Upper lobe of left lung (tissue), 6 donors: ENCODE results near the gene AGAP1. TPM values are rescaled to one million over a fixed set of nuclear protein-coding genes. Genes with fewer than 3 reads are reported as not detected.

ENCODE experiments used
- ATAC-seq, 2 donors: fragments of 200-7000 bp; cut with Tn5 transposase; one replicate each; pipeline ENCODE4 v1.9.1; 2022; ENCODE audit warnings: mild to moderate bottlenecking in 2 of 2, moderate library complexity in 2 of 2; ENCODE audit not compliant: low FRiP score in 2 of 2
- DNase-seq, 2 donors: peaks; one replicate each; pipeline ENCODE4 v3.0.0-alpha.2; 2019 to 2020
- H3K27ac ChIP-seq, 4 donors: fragments of 200-600 bp; sonication (generic); one replicate each; pipeline ENCODE4 v1.5.1; 2016 to 2019
- H3K27me3 ChIP-seq, 4 donors: fragments of 200-600 bp; sonication (generic); one replicate each; pipeline ENCODE4 v1.5.1; 2017 to 2019
- H3K36me3 ChIP-seq, 4 donors: fragments of 200-600 bp; sonication (generic); one replicate each; pipeline ENCODE4 v1.5.1; 2016 to 2019
- H3K4me1 ChIP-seq, 4 donors: fragments of 200-600 bp; sonication (generic); one replicate each; pipeline ENCODE4 v1.5.1; 2018 to 2019
- H3K4me3 ChIP-seq, 4 donors: fragments of 200-600 bp; sonication (generic); one replicate each; pipeline ENCODE4 v1.5.1; 2017 to 2019; ENCODE audit warnings: mild to moderate bottlenecking in 2 of 4, moderate library complexity in 1 of 4
- H3K9me3 ChIP-seq, 4 donors: fragments of 200-600 bp; sonication (generic); one replicate each; pipeline ENCODE4 v1.5.1; 2018 to 2019
- CTCF ChIP-seq, 6 experiments: fragments of 450-650 bp in 4 of 6; fragments of 200-600 bp in 2 of 6; sonication (generic) in 2 of 6; IDR thresholded peaks; one replicate each; pipeline ENCODE4 v1.5.1; 2016 to 2019; ENCODE audit warnings: antibody characterized with exemption in 6 of 6
- EP300 ChIP-seq, 4 donors: sonication (generic); formaldehyde crosslinking; IDR thresholded peaks; one replicate each; pipeline ENCODE4 v1.5.1; 2017; ENCODE audit warnings: antibody characterized with exemption in 4 of 4, control low read depth in 2 of 4
- POLR2A ChIP-seq, 4 donors: fragments of 450-650 bp; IDR thresholded peaks; one replicate each; pipeline ENCODE4 v1.5.1; 2016 to 2017; ENCODE audit warnings: antibody characterized with exemption in 4 of 4, mild to moderate bottlenecking in 2 of 4
- POLR2AphosphoS5 ChIP-seq, 2 donors: sonication (generic); formaldehyde crosslinking; IDR thresholded peaks; one replicate each; pipeline ENCODE4 v1.5.1; 2017; ENCODE audit warnings: antibody characterized with exemption in 2 of 2
- WGBS, 2 donors: methylation state at CpG; one replicate each; pipeline ENCODE4 v1.1.5; 2017 to 2018; 5-methylcytosine and 5-hydroxymethylcytosine counted together
- total RNA-seq, 6 donors: library from RNA; depleted of rRNA in 4 of 6; stranded (reverse); fragments of >200 nt in 4 of 6; gene quantifications; one replicate each; pipeline versions ENCODE4 v1.1.0 to v1.2.1, GENCODE V29; 2016 to 2021
- donor health status: DM: no; HTN: no; CAD: no; lungs with moderate emphysema.
- donor health status: DM: no; HTN: yes; CAD: no; lungs with severe emphysema.

The AGAP1 gene
- total RNA-seq, 6 donors from 2014 or later: 25.5 to 45.1 (median 30.7) TPM

DNA sequence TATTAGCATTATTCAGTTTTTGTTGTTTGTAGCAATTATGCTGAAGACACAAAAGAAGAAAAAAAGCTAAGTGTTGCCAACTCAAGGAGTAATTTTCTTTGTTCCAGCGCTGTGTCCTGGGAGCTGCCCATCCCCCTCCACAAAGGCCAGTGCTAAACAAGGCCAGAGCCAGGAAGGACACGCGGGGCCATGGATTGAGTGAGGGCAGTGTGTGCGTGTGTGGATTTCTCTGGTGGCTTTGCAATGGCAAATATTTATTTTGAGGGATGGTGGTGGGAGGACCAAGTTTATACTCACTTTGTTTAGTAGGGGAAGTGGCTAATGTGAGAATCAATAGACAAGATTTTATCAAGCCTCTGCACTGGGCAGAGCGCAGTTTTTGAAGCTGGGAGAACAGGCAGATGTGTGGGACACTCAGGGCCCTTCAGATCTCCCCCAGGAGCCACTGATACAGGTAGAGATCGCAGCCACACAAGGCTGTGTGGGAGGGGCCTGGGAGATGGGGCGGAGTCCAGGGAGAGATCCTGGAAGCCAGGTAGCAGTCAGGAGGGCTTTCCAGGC is 11.4 kb downstream of the AGAP1 start:
- WGBS, 2 donors: 44 to 56% methylated on average over 7 of the region's 7 CpGs
- TF ChIP-seq POLR2AphosphoS5 (IDR thresholded peaks at IDR 0.05): peak in 1 of 2 donors; percentile 80
- TF ChIP-seq EP300 (IDR thresholded peaks at IDR 0.05): peak in 1 of 4 donors; percentile 53
- no peak for TF ChIP-seq POLR2A (IDR thresholded peaks at IDR 0.05)
- TF ChIP-seq CTCF (IDR thresholded peaks at IDR 0.05): no peak
- no peak for DNase-seq
- Histone ChIP-seq H3K36me3 (no peaks in the 10 kb centered on the region), H3K4me3 (peak overlapping the region in 1 of 4 donors; percentile 3), H3K27me3 (no peaks in the 10 kb centered on the region), H3K9me3 (no peaks in the 10 kb centered on the region), H3K27ac (peak overlapping the region; percentile 52 to 67 (median 58)), H3K4me1 (peaks cover 46 to 74% (median 57%) of the 10 kb centered on the region in 4 donors)
- ATAC-seq: peak in 1 of 2 donors; percentile 15

DNA sequence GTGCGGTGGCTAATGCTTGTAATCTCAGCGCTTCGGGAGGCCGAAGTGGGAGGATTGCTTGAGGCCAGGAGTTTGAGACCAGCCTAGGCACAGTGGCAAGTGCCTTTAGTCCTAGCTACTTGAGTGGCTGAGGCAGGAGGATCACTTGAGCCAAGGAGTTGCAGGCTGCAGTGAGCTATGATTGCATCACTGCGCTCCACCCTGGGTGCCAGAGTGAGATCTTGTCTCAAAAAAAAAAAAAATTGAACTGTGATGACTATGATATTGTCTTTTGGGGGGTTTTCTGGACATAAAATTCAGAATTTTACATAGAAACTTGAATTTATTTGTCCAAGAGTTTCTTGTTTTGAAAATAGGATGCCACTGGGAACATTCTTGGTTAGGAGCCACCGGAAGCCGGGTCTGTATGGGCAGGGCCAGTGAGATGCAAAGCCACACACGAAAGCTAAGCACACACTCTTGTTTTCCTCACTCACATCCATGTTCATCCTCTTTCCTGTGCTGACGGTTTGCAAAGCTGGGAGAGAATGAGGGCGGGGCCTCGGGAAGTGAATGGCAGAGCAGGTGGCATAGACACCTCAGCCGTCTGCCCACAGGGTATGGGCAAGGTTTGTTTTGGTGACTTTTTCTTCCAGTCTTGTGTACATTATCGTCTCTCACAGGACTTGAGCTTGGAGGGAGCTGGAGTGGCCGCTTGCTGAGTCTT is 12.6 kb downstream of the AGAP1 start:
- H3K4me3 ChIP-seq: peak overlapping the region in 1 of 4 donors; percentile 3
- H3K4me1 ChIP-seq: peaks cover 44 to 74% (median 53%) of the 10 kb centered on the region in 4 donors
- 65 to 70% methylated on average over 13 to 14 of the region's 14 CpGs for WGBS, 2 donors
- no peaks in the 10 kb centered on the region for H3K9me3 ChIP-seq
- no peaks in the 10 kb centered on the region for H3K36me3 ChIP-seq
- no peaks in the 10 kb centered on the region for H3K27me3 ChIP-seq
- DNase-seq (peak in 1 of 2 donors; percentile 55), ATAC-seq (no peak)
- TF ChIP-seq POLR2AphosphoS5 (IDR thresholded peaks at IDR 0.05): no peak
- H3K27ac ChIP-seq: peak overlapping the region in 2 of 4 donors; percentile 37 to 64

GRCh38 chr2:235506997-235507615 is 13.3 kb downstream of the AGAP1 start:
- TF ChIP-seq EP300 (IDR thresholded peaks at IDR 0.05): no peak
- TF ChIP-seq CTCF (IDR thresholded peaks at IDR 0.05): no peak
- no peak for TF ChIP-seq POLR2AphosphoS5 (IDR thresholded peaks at IDR 0.05)
- TF ChIP-seq POLR2A (IDR thresholded peaks at IDR 0.05): no peak
- WGBS, 2 donors: 79 to 85% methylated on average over 23 to 25 of the region's 25 CpGs
- Histone ChIP-seq H3K4me1 (peaks cover 42 to 69% (median 49%) of the 10 kb centered on the region in 4 donors), H3K4me3 (no peak overlapping the region), H3K27ac (peak overlapping the region in 2 of 4 donors; percentile 37 to 64), H3K27me3 (no peaks in the 10 kb centered on the region), H3K9me3 (no peaks in the 10 kb centered on the region), H3K36me3 (no peaks in the 10 kb centered on the region)
- peak in 1 of 2 donors; percentile 58 for DNase-seq
- ATAC-seq: no peak

- TF ChIP-seq CTCF (IDR thresholded peaks at IDR 0.05) (no peak), POLR2A (IDR thresholded peaks at IDR 0.05) (no peak), EP300 (IDR thresholded peaks at IDR 0.05) (no peak), POLR2AphosphoS5 (IDR thresholded peaks at IDR 0.05) (no peak)
- Histone ChIP-seq H3K4me1 (peaks cover 40 to 66% (median 46%) of the 10 kb centered on the region in 4 donors), H3K4me3 (no peak overlapping the region), H3K27ac (no peak overlapping the region), H3K27me3 (no peaks in the 10 kb centered on the region), H3K36me3 (no peaks in the 10 kb centered on the region), H3K9me3 (no peaks in the 10 kb centered on the region)
- WGBS, 2 donors: 90 to 97% methylated on average over 6 of the region's 6 CpGs
- DNase-seq: no peak
- no peak for ATAC-seq
Observed at GRCh38 chr2:235507928-235508327, 14.1 kb downstream of the AGAP1 start.
